Keratinocyte (primary cell): ENCODE measurements around the gene LAMC3.

Experiments used
- CTCF ChIP-seq, 3 experiments: IDR thresholded peaks in 1 of 3; conservative IDR thresholded peaks in 1 of 3; optimal IDR thresholded peaks in 1 of 3; 2 replicates in 2 of 3; 3 replicates in 1 of 3; pipeline versions ENCODE3 to v1.5.1; 2011; ENCODE audit warnings: low read length in 3 of 3, mild to moderate bottlenecking in 3 of 3, moderate library complexity in 2 of 3, control low read depth in 1 of 3, inconsistent platforms in 1 of 3; ENCODE audit not compliant: insufficient read depth in 2 of 3; ENCODE audit errors: extremely low read depth in 1 of 3
- EZH2 ChIP-seq: IDR thresholded peaks from one replicate; pipeline ENCODE4 v1.6.1; 2012; ENCODE audit warnings: inconsistent platforms, mild to moderate bottlenecking, low read length, moderate library complexity

DNA sequence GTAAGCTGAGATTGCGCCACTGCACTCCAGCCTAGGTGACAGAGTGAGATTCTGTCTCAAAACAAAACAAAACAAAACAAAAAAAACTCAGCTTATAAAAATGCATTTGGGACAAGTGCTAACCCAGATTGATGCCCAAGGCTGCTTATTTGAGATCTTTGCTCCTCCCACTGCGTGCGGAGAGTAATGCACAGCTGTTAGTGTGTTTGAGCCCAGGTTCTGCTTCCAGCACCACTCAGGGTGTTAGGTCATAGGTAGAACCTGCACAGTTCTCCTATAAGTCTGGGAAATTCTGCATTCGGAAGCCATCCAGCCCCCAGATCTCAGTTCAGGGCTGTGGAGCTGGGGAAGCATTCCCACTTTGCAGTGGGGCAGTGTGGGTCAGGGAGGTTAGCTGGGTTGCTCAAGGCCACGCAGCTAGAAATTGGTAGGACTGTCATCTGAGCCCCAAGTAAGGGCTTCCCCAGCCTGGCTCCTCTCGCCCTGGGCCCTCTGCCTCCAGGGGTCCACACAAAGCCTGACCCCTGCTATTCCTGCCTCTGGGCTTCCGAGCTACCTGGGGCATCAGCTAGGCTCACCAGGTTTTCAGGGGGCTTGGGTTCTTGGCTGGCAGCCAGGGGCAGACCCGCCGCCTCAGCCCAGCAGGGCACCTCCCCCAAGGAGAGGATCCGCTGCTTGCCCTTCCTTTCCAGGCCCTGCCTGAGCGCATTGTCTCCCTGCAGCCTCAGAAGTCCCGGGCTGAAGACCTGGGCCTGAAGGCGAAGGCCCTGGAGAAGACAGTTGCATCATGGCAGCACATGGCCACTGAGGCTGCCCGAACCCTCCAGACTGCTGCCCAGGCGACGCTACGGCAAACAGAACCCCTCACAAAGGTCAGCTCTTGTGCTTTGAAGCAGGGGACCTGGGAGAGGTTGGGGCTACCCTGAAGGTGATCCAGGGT is 69.7 kb downstream of the LAMC3 start:
- no peak for TF ChIP-seq CTCF (optimal IDR thresholded peaks at IDR 0.05 in 1 of 3, IDR thresholded peaks at IDR 0.05 in 1 of 3, conservative IDR thresholded peaks at IDR 0.05 in 1 of 3; ENCODE audit: extremely low read depth in 1 of 3, insufficient read depth in 2 of 3, low read length in 3 of 3)
- TF ChIP-seq EZH2, result no peak
